HepG2 (cell line): ENCODE data around the gene SMURF2. TPM values are rescaled to one million over a fixed set of nuclear protein-coding genes. Genes with fewer than 3 reads are reported as not detected.

Experiments used
- ATAC-seq: fragments of 200-7000 bp; cut with Tn5 transposase; 3 replicates; pipeline ENCODE4 v1.9.1; 2020; ENCODE audit warnings: mild to moderate bottlenecking, moderate library complexity
- BruUV-seq: library from RNA; stranded (reverse); fragments of 400-500 nt; replicated peaks from 2 replicates; lab custom pipeline; 2021; lab: Mats Ljungman, UMichigan
- CTCF ChIA-PET: fragments of 300-600 bp; formaldehyde crosslinking; extraction: SDS; loops from one replicate; lab custom pipeline; 2021; ENCODE audit warnings: low total read pairs, inconsistent platforms, low intra/inter-chr PET ratio; lab: Yijun Ruan, JAX
- POLR2A ChIA-PET: fragments of 350-600 bp; sonication (Branson Sonifier 250); formaldehyde crosslinking; loops from one replicate; lab custom pipeline; 2020; ENCODE audit warnings: antibody characterized with exemption, inconsistent platforms; lab: Yijun Ruan, JAX
- DNase-seq: peaks from one replicate; pipeline ENCODE4 v3.0.0-alpha.2; 2015; ENCODE audit warnings: low spot score
- FAIRE-seq: peaks from 3 replicates; lab custom pipeline; 2011; peaks lifted over from hg19 to GRCh38; lab: Jason Lieb, UNC
- H2AFZ ChIP-seq: one replicate; pipeline ENCODE4 v1.6.1; 2011; ENCODE audit warnings: low read length, inconsistent platforms
- H3K27ac ChIP-seq: fragments of 300-600 bp; 3 replicates; pipeline ENCODE4 v1.8.0; 2011; ENCODE audit warnings: mixed run types, mild to moderate bottlenecking, mixed read lengths, low read length, inconsistent platforms; ENCODE audit not compliant: insufficient read depth; ENCODE audit errors: extremely low read length
- H3K27me3 ChIP-seq, 2 experiments: fragments of 200-600 bp in 1 of 2; 2 replicates in 1 of 2; 3 replicates in 1 of 2; pipeline versions ENCODE4 v1.6.0 to v1.8.0; 2011; ENCODE audit warnings: low read length in 2 of 2, mild to moderate bottlenecking in 2 of 2, moderate library complexity in 2 of 2, inconsistent platforms in 1 of 2; ENCODE audit not compliant: insufficient read depth in 2 of 2, control insufficient read depth in 1 of 2
- H3K36me3 ChIP-seq, 2 experiments: fragments of 200-600 bp in 1 of 2; replicated peaks in 1 of 2; 2 replicates in 1 of 2; 3 replicates in 1 of 2; pipeline versions ENCODE4 v1.5.1 to v1.8.0; 2011; ENCODE audit warnings: low read length in 2 of 2, inconsistent platforms in 1 of 2; ENCODE audit not compliant: insufficient read depth in 2 of 2, control insufficient read depth in 1 of 2
- H3K4me1 ChIP-seq: 2 replicates; pipeline ENCODE4 v1.5.1; 2012; ENCODE audit warnings: low read length, inconsistent platforms; ENCODE audit not compliant: insufficient read depth
- H3K4me2 ChIP-seq: 2 replicates; pipeline ENCODE4 v1.6.0; 2011; ENCODE audit warnings: low read depth, low read length, inconsistent platforms
- H3K4me3 ChIP-seq, 3 experiments: fragments of 200-600 bp in 1 of 3; sonication (generic), shearing (Covaris generic) in 1 of 3; replicated peaks in 1 of 3; 2 replicates each; pipeline ENCODE4 v1.5.1; 2011 to 2016; ENCODE audit warnings: low read length in 3 of 3, inconsistent platforms in 2 of 3, low read depth in 2 of 3, mild to moderate bottlenecking in 2 of 3, control low read depth in 1 of 3, mixed read lengths in 1 of 3; ENCODE audit not compliant: insufficient read depth in 1 of 3
- H3K79me2 ChIP-seq: one replicate; pipeline ENCODE4 v1.6.1; 2011; ENCODE audit warnings: low read length, inconsistent platforms; ENCODE audit not compliant: insufficient read depth
- H3K9ac ChIP-seq: 2 replicates; pipeline ENCODE4 v1.6.0; 2011; ENCODE audit warnings: mild to moderate bottlenecking, low read depth, low read length, inconsistent platforms; ENCODE audit not compliant: insufficient read depth
- H3K9me3 ChIP-seq: 2 replicates; pipeline ENCODE4 v1.5.1; 2012; ENCODE audit warnings: mild to moderate bottlenecking, low read length
- H4K20me1 ChIP-seq: 2 replicates; pipeline ENCODE4 v1.6.0; 2011; ENCODE audit warnings: inconsistent platforms, mild to moderate bottlenecking, low read length, moderate library complexity; ENCODE audit not compliant: insufficient read depth
- IRF2 ChIP-seq: IDR thresholded peaks from 2 replicates; pipeline ENCODE4 v1.6.1; 2018; ENCODE audit warnings: missing genetic modification reagents, missing compliant biosample characterization
- THAP11 ChIP-seq: IDR thresholded peaks from 2 replicates; pipeline ENCODE4 v1.6.1; 2016; ENCODE audit warnings: missing biosample characterization, missing genetic modification reagents
- ZNF251 ChIP-seq: sonication (generic); formaldehyde crosslinking; IDR thresholded peaks from 2 replicates; pipeline ENCODE4 v1.9.0; 2021; ENCODE audit warnings: mild to moderate bottlenecking, missing genetic modification reagents
- ZNF333 ChIP-seq: sonication (generic); formaldehyde crosslinking; IDR thresholded peaks from 2 replicates; pipeline ENCODE4 v1.4.0; 2020; ENCODE audit warnings: mild to moderate bottlenecking, missing genetic modification reagents, borderline replicate concordance
- WGBS: methylation state at CpG from one replicate; pipeline ENCODE4 v1.1.6; 2017; ENCODE audit warnings: low lambda C conversion rate; 5-methylcytosine and 5-hydroxymethylcytosine counted together
- in situ Hi-C: cut with HindIII; loops from 2 replicates; pipeline ENCODE4 v1.10.0; 2017; ENCODE audit warnings: low pct_unique_long_range_greater_than_20kb; ENCODE audit not compliant: extremely low pct_ligation_motif_present
- intact Hi-C: fragments of 100-400 bp; cut with micrococcal nuclease; formaldehyde crosslinking; loops from one replicate; pipeline ENCODE4 v1.10.0; 2022; ENCODE audit not compliant: unreplicated experiment
- polyA plus RNA-seq, 8 experiments: library from polyadenylated mRNA; depleted of rRNA in 3 of 8; stranded (reverse) in 7 of 8; unstranded in 1 of 8; fragments of >200 nt; fragmentation: Illumina TruSeq in 4 of 8; extraction: Trizol in 4 of 8; gene quantifications; 2 replicates each; pipeline versions ENCODE4 v1.2.1 to v1.2.3, GENCODE V29; 2011 to 2016; ENCODE audit warnings: low read depth in 4 of 8, missing spikeins in 1 of 8, mixed read lengths in 1 of 8; ENCODE audit not compliant: insufficient read depth in 1 of 8
- total RNA-seq, 5 experiments: library from RNA; depleted of rRNA; stranded (reverse); fragments of >200 nt; fragmentation: Illumina TruSeq; extraction: Trizol; gene quantifications; 2 replicates each; pipeline ENCODE4 v1.2.3, GENCODE V29; 2016; ENCODE audit warnings: low read depth in 1 of 5
- TF ChIP-seq, protein P1 (sequence below): sonication (generic); formaldehyde crosslinking; IDR thresholded peaks from 2 replicates; pipeline ENCODE4 v1.4.0; 2020; ENCODE audit warnings: missing genetic modification reagents, borderline replicate concordance
- TF ChIP-seq, protein P2 (sequence below), 2 experiments: sonication (generic) in 1 of 2; formaldehyde crosslinking in 1 of 2; IDR thresholded peaks; 2 replicates each; pipeline versions ENCODE4 v1.4.0 to v1.6.1; 2018 to 2020; ENCODE audit warnings: missing genetic modification reagents in 2 of 2, borderline replicate concordance in 1 of 2, low read depth in 1 of 2, mild to moderate bottlenecking in 1 of 2, missing biosample characterization in 1 of 2
- TF ChIP-seq, protein P3 (sequence below): sonication (generic); formaldehyde crosslinking; IDR thresholded peaks from 2 replicates; pipeline ENCODE4 v1.9.0; 2021; ENCODE audit warnings: missing genetic modification reagents, borderline replicate concordance
- TF ChIP-seq, protein P4 (sequence below): sonication (generic); formaldehyde crosslinking; IDR thresholded peaks from one replicate; pipeline ENCODE4 v1.5.1; 2020; ENCODE audit warnings: mild to moderate bottlenecking, missing genetic modification reagents; ENCODE audit errors: not compliant biosample characterization

The SMURF2 gene
- total and polyA plus RNA-seq, 2 of the 13 experiments (the other 11 are each of a cell fraction or from before 2014, with no cell fraction given): 14.9 to 24.3 TPM

DNA sequence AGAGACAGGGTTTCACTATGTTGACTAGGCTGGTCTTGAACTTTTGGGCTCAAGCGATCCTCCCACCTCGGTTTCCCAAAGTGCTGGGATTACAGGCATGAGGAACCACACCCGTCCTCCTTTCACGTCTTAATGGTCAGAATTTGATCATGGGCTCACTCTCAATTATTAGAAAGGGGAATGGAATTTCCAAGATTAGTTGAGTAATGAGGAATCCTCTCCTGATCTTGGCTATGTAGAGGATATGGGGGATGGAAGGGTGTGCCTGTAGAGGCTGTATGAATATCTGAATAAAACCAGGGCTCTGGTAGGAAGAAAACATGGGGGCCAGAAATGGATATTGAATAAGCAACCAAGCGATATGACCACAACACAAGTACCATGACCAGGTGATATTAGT, 25.9 kb upstream of the SMURF2 start:
- in situ Hi-C loops (no loop called here), intact Hi-C loops (no loop called here)
- DNase-seq (no peak), FAIRE-seq (no peak), ATAC-seq (no peak)
- Histone ChIP-seq H3K36me3 (no peaks in the 10 kb centered on the region), H4K20me1 (no peaks in the 10 kb centered on the region), H3K4me2 (no peak overlapping the region), H2AFZ (no peak overlapping the region), H3K27me3 (no peaks in the 10 kb centered on the region; a peak in 1 of 5 replicates), H3K9ac (no peak overlapping the region), H3K4me3 (no peak overlapping the region), H3K4me1 (peaks cover 31% of the 10 kb centered on the region), H3K27ac (no peak overlapping the region), H3K9me3 (no peaks in the 10 kb centered on the region), H3K79me2 (no peaks in the 10 kb centered on the region)
- ChIA-PET POLR2A (interaction anchor here (1.2 kb wide), 1 partner anchor 26 kb away, joined by 3 read pairs; the partner anchor contains the start of gene SMURF2), CTCF (no interaction called here)
- no TSS peak for BruUV-seq
- WGBS: 51% methylated on average over 5 of the region's 5 CpGs
- TF ChIP-seq, protein P1, sequence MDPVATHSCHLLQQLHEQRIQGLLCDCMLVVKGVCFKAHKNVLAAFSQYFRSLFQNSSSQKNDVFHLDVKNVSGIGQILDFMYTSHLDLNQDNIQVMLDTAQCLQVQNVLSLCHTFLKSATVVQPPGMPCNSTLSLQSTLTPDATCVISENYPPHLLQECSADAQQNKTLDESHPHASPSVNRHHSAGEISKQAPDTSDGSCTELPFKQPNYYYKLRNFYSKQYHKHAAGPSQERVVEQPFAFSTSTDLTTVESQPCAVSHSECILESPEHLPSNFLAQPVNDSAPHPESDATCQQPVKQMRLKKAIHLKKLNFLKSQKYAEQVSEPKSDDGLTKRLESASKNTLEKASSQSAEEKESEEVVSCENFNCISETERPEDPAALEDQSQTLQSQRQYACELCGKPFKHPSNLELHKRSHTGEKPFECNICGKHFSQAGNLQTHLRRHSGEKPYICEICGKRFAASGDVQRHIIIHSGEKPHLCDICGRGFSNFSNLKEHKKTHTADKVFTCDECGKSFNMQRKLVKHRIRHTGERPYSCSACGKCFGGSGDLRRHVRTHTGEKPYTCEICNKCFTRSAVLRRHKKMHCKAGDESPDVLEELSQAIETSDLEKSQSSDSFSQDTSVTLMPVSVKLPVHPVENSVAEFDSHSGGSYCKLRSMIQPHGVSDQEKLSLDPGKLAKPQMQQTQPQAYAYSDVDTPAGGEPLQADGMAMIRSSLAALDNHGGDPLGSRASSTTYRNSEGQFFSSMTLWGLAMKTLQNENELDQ (CRISPR knock-in tag): no peak
- TF ChIP-seq ZNF333 (no peak), ZNF251 (no peak), THAP11 (CRISPR knock-in tag) (no peak), IRF2 (CRISPR knock-in tag) (no peak)
- TF ChIP-seq, protein P2, sequence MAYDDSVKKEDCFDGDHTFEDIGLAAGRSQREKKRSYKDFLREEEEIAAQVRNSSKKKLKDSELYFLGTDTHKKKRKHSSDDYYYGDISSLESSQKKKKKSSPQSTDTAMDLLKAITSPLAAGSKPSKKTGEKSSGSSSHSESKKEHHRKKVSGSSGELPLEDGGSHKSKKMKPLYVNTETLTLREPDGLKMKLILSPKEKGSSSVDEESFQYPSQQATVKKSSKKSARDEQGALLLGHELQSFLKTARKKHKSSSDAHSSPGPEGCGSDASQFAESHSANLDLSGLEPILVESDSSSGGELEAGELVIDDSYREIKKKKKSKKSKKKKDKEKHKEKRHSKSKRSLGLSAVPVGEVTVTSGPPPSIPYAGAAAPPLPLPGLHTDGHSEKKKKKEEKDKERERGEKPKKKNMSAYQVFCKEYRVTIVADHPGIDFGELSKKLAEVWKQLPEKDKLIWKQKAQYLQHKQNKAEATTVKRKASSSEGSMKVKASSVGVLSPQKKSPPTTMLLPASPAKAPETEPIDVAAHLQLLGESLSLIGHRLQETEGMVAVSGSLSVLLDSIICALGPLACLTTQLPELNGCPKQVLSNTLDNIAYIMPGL (CRISPR knock-in tag; IDR thresholded peaks at IDR 0.05; ENCODE audit: borderline replicate concordance in 1 of 2, low read depth in 1 of 2): no peak
- TF ChIP-seq, protein P3, sequence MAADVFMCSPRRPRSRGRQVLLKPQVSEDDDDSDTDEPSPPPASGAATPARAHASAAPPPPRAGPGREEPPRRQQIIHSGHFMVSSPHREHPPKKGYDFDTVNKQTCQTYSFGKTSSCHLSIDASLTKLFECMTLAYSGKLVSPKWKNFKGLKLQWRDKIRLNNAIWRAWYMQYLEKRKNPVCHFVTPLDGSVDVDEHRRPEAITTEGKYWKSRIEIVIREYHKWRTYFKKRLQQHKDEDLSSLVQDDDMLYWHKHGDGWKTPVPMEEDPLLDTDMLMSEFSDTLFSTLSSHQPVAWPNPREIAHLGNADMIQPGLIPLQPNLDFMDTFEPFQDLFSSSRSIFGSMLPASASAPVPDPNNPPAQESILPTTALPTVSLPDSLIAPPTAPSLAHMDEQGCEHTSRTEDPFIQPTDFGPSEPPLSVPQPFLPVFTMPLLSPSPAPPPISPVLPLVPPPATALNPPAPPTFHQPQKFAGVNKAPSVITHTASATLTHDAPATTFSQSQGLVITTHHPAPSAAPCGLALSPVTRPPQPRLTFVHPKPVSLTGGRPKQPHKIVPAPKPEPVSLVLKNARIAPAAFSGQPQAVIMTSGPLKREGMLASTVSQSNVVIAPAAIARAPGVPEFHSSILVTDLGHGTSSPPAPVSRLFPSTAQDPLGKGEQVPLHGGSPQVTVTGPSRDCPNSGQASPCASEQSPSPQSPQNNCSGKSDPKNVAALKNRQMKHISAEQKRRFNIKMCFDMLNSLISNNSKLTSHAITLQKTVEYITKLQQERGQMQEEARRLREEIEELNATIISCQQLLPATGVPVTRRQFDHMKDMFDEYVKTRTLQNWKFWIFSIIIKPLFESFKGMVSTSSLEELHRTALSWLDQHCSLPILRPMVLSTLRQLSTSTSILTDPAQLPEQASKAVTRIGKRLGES (CRISPR knock-in tag): no peak
- TF ChIP-seq, protein P4, sequence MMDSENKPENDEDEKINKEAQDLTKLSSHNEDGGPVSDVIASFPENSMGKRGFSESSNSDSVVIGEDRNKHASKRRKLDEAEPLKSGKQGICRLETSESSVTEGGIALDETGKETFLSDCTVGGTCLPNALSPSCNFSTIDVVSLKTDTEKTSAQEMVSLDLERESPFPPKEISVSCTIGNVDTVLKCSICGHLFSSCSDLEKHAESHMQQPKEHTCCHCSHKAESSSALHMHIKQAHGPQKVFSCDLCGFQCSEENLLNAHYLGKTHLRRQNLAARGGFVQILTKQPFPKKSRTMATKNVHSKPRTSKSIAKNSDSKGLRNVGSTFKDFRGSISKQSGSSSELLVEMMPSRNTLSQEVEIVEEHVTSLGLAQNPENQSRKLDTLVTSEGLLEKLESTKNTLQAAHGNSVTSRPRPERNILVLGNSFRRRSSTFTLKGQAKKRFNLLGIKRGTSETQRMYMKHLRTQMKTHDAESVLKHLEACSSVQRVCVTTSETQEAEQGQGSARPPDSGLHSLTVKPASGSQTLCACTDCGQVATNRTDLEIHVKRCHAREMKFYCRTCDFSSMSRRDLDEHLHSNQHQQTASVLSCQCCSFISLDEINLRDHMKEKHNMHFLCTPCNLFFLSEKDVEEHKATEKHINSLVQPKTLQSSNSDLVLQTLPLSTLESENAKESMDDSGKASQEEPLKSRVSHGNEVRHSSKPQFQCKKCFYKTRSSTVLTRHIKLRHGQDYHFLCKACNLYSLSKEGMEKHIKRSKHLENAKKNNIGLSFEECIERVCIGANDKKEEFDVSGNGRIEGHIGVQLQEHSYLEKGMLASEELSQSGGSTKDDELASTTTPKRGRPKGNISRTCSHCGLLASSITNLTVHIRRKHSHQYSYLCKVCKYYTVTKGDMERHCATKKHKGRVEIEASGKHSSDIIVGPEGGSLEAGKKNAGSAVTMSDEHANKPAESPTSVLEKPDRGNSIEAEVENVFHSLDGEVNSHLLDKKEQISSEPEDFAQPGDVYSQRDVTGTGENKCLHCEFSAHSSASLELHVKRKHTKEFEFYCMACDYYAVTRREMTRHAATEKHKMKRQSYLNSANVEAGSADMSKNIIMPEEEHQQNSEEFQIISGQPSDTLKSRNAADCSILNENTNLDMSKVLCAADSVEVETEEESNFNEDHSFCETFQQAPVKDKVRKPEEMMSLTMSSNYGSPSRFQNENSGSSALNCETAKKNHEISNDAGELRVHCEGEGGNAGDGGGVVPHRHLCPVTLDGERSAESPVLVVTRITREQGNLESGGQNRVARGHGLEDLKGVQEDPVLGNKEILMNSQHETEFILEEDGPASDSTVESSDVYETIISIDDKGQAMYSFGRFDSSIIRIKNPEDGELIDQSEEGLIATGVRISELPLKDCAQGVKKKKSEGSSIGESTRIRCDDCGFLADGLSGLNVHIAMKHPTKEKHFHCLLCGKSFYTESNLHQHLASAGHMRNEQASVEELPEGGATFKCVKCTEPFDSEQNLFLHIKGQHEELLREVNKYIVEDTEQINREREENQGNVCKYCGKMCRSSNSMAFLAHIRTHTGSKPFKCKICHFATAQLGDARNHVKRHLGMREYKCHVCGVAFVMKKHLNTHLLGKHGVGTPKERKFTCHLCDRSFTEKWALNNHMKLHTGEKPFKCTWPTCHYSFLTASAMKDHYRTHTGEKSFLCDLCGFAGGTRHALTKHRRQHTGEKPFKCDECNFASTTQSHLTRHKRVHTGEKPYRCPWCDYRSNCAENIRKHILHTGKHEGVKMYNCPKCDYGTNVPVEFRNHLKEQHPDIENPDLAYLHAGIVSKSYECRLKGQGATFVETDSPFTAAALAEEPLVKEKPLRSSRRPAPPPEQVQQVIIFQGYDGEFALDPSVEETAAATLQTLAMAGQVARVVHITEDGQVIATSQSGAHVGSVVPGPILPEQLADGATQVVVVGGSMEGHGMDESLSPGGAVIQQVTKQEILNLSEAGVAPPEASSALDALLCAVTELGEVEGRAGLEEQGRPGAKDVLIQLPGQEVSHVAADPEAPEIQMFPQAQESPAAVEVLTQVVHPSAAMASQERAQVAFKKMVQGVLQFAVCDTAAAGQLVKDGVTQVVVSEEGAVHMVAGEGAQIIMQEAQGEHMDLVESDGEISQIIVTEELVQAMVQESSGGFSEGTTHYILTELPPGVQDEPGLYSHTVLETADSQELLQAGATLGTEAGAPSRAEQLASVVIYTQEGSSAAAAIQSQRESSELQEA (CRISPR knock-in tag): no peak
